HepG2 (cell line): ENCODE measurements around the gene PLPPR3. TPM values are rescaled to one million over a fixed set of nuclear protein-coding genes. Genes with fewer than 3 reads are reported as not detected.

Experiments
- CC2D1A ChIP-seq: sonication (generic); formaldehyde crosslinking; IDR thresholded peaks from 2 replicates; pipeline ENCODE4 v1.8.1; 2023; ENCODE audit warnings: mild to moderate bottlenecking, missing genetic modification reagents
- ETV5 ChIP-seq: IDR thresholded peaks from 2 replicates; pipeline ENCODE4 v1.6.1; 2018; ENCODE audit warnings: missing biosample characterization, missing genetic modification reagents, inconsistent platforms, borderline replicate concordance
- FOSL1 ChIP-seq: sonication (generic); formaldehyde crosslinking; IDR thresholded peaks from 2 replicates; pipeline ENCODE4 v1.9.0; 2021; ENCODE audit warnings: missing genetic modification reagents, borderline replicate concordance
- KMT2B ChIP-seq: IDR thresholded peaks from 2 replicates; pipeline ENCODE4 v1.6.1; 2016; ENCODE audit warnings: missing genetic modification reagents, missing compliant biosample characterization
- MAF1 ChIP-seq: sonication (generic); formaldehyde crosslinking; IDR thresholded peaks from 2 replicates; pipeline ENCODE4 v1.5.0; 2020; ENCODE audit warnings: missing genetic modification reagents, borderline replicate concordance
- MAFF ChIP-seq: IDR thresholded peaks from 2 replicates; pipeline ENCODE4 v1.6.1; 2011; ENCODE audit warnings: low read depth, low read length, improper control_type of control experiment
- MEF2D ChIP-seq: sonication (generic); formaldehyde crosslinking; IDR thresholded peaks from 2 replicates; pipeline ENCODE4 v1.5.1; 2020; ENCODE audit warnings: mild to moderate bottlenecking, missing genetic modification reagents
- MXI1 ChIP-seq: IDR thresholded peaks from 3 replicates; pipeline ENCODE4 v1.6.1; 2012; ENCODE audit warnings: low read depth, low read length, inconsistent platforms, borderline replicate concordance
- NCOA1 ChIP-seq: sonication (generic); formaldehyde crosslinking; IDR thresholded peaks from 2 replicates; pipeline ENCODE4 v1.9.0; 2021; ENCODE audit warnings: missing genetic modification reagents
- NR2F6 ChIP-seq, 2 experiments: IDR thresholded peaks; 2 replicates each; pipeline ENCODE4 v1.6.1; 2016; ENCODE audit warnings: antibody characterized with exemption in 1 of 2, mild to moderate bottlenecking in 1 of 2
- RFX3 ChIP-seq: IDR thresholded peaks from 2 replicates; pipeline ENCODE4 v1.6.1; 2016; ENCODE audit warnings: missing biosample characterization, missing genetic modification reagents
- RXRA ChIP-seq: sonication (generic); formaldehyde crosslinking; IDR thresholded peaks from 2 replicates; pipeline ENCODE4 v1.5.1; 2020; ENCODE audit warnings: missing genetic modification reagents
- SNAI1 ChIP-seq: sonication (generic); formaldehyde crosslinking; IDR thresholded peaks from 2 replicates; pipeline ENCODE4 v1.5.0; 2020; ENCODE audit warnings: mild to moderate bottlenecking, missing genetic modification reagents, borderline replicate concordance
- SSRP1 ChIP-seq: IDR thresholded peaks from 2 replicates; pipeline ENCODE4 v1.6.1; 2016; ENCODE audit warnings: control low read depth
- ZBTB3 ChIP-seq: sonication (generic); formaldehyde crosslinking; IDR thresholded peaks from 2 replicates; pipeline ENCODE4 v1.4.0; 2020; ENCODE audit warnings: low read depth, mild to moderate bottlenecking, moderate library complexity, missing genetic modification reagents, borderline replicate concordance
- ZBTB8A ChIP-seq: sonication (generic); formaldehyde crosslinking; IDR thresholded peaks from 2 replicates; pipeline ENCODE4 v1.4.0; 2020; ENCODE audit warnings: mild to moderate bottlenecking, low read depth, missing genetic modification reagents, borderline replicate concordance
- ZFP36L2 ChIP-seq: sonication (generic); formaldehyde crosslinking; IDR thresholded peaks from 2 replicates; pipeline ENCODE4 v1.4.0; 2020; ENCODE audit warnings: missing genetic modification reagents
- ZNF253 ChIP-seq: sonication (generic); formaldehyde crosslinking; IDR thresholded peaks from 2 replicates; pipeline ENCODE4 v1.8.0; 2022; ENCODE audit warnings: mild to moderate bottlenecking, missing genetic modification reagents, borderline replicate concordance
- ZNF543 ChIP-seq: sonication (generic); formaldehyde crosslinking; IDR thresholded peaks from 2 replicates; pipeline ENCODE4 v1.4.0; 2020; ENCODE audit warnings: mild to moderate bottlenecking, missing genetic modification reagents
- ZNF547 ChIP-seq: sonication (generic); formaldehyde crosslinking; IDR thresholded peaks from 2 replicates; pipeline ENCODE4 v1.5.1; 2020; ENCODE audit warnings: mild to moderate bottlenecking, missing genetic modification reagents
- ZNF615 ChIP-seq: sonication (generic); formaldehyde crosslinking; IDR thresholded peaks from 2 replicates; pipeline ENCODE4 v1.5.0; 2020; ENCODE audit warnings: mild to moderate bottlenecking, missing genetic modification reagents, borderline replicate concordance
- ZNF737 ChIP-seq: sonication (generic); formaldehyde crosslinking; IDR thresholded peaks from 2 replicates; pipeline ENCODE4 v1.5.0; 2020; ENCODE audit warnings: missing genetic modification reagents, mild to moderate bottlenecking, borderline replicate concordance
- ZSCAN25 ChIP-seq: sonication (generic); formaldehyde crosslinking; IDR thresholded peaks from 2 replicates; pipeline ENCODE4 v1.8.0; 2022; ENCODE audit warnings: mild to moderate bottlenecking, missing genetic modification reagents
- polyA plus RNA-seq, 8 experiments: library from polyadenylated mRNA; depleted of rRNA in 3 of 8; stranded (reverse) in 7 of 8; unstranded in 1 of 8; fragments of >200 nt; fragmentation: Illumina TruSeq in 4 of 8; extraction: Trizol in 4 of 8; gene quantifications; 2 replicates each; pipeline versions ENCODE4 v1.2.1 to v1.2.3, GENCODE V29; 2011 to 2016; ENCODE audit warnings: low read depth in 4 of 8, missing spikeins in 1 of 8, mixed read lengths in 1 of 8; ENCODE audit not compliant: insufficient read depth in 1 of 8
- total RNA-seq, 5 experiments: library from RNA; depleted of rRNA; stranded (reverse); fragments of >200 nt; fragmentation: Illumina TruSeq; extraction: Trizol; gene quantifications; 2 replicates each; pipeline ENCODE4 v1.2.3, GENCODE V29; 2016; ENCODE audit warnings: low read depth in 1 of 5
- TF ChIP-seq, protein P1 (sequence below): IDR thresholded peaks from 2 replicates; pipeline ENCODE4 v1.6.1; 2016
- TF ChIP-seq, protein P2 (sequence below): sonication (generic); IDR thresholded peaks from 2 replicates; pipeline ENCODE4 v1.6.1; 2016; ENCODE audit warnings: low read depth, borderline replicate concordance
- TF ChIP-seq, protein P3 (sequence below): sonication (generic); formaldehyde crosslinking; IDR thresholded peaks from 2 replicates; pipeline ENCODE4 v1.8.1; 2023; ENCODE audit warnings: missing genetic modification reagents, mild to moderate bottlenecking, borderline replicate concordance
- TF ChIP-seq, protein P4 (sequence below): IDR thresholded peaks from 2 replicates; pipeline ENCODE4 v1.6.1; 2018; ENCODE audit warnings: missing genetic modification reagents, mild to moderate bottlenecking, missing compliant biosample characterization

Gene PLPPR3
- total and polyA plus RNA-seq, 2 of the 13 experiments (the other 11 are each of a cell fraction or from before 2014, with no cell fraction given): 0.07 to 0.16 TPM

DNA sequence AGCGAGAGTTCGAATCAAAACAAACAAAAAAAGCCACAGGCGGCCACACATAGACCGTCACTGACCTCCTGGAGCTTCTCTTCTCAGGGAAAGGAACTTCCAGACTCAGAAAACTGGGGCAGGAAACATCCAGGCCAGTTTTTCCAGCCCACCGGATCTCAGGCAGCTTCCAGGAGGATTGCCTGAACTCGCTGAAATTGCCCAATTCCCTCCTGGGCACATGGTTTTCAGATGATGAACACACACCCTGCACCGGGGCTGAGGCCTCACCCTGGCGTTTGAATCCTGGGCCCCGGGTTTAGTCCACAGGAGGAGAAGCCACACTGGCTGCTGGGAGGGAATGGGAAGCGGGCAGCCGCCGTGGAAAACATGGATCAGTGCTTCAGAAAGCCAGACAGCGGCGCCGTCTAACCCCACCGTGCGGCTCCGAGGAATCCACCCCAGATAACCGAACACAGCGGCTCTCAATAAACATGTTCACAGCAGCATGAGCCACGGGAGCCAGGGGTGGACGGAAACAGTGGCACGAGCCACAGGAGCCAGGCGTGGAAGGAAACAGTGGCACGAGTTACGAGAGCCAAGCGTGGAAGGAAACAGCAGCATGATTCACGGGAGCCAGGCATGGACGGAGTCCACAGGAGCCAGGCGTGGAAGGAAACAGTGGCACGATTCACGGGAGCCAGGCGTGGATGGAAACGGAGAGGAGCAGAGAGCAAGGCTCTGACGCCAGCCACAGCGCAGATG lies 42.7 kb downstream of the PLPPR3 start (continued):
- TF ChIP-seq MAFF (no peak), CC2D1A (CRISPR knock-in tag) (no peak), NR2F6 (IDR thresholded peaks at IDR 0.05) (no peak), NR2F6 (CRISPR knock-in tag; IDR thresholded peaks at IDR 0.05) (peak; percentile 59; the same call in 1 of the 2 replicates), ZNF615 (CRISPR knock-in tag) (no peak), ZNF737 (no peak), SSRP1 (no peak), ZSCAN25 (peak; percentile 60; the same call in 1 of the 2 replicates), MXI1 (peak; percentile 77; the same call in 2 of the 3 replicates), ZFP36L2 (CRISPR knock-in tag) (peak; percentile 85; the same call in 1 of the 2 replicates), MEF2D (peak; percentile 78; the same call in 1 of the 2 replicates), ZBTB3 (CRISPR knock-in tag) (no peak; the same call in 1 of the 2 replicates), RFX3 (CRISPR knock-in tag) (no peak), KMT2B (CRISPR knock-in tag) (peak; percentile 75), ETV5 (CRISPR knock-in tag) (peak; percentile 71; the same call in 1 of the 2 replicates), ZNF543 (CRISPR knock-in tag) (0 out of 2 replicates have a peak, but pooled peaks have one; percentile 41), ZBTB8A (no peak), FOSL1 (CRISPR knock-in tag) (no peak), ZNF547 (CRISPR knock-in tag) (peak; percentile 62), SNAI1 (CRISPR knock-in tag) (0 out of 2 replicates have a peak, but pooled peaks have one; percentile 29), NCOA1 (no peak), ZNF253 (CRISPR knock-in tag) (0 out of 2 replicates have a peak, but pooled peaks have one; percentile 37), RXRA (CRISPR knock-in tag) (no peak), MAF1 (CRISPR knock-in tag) (no peak)
- TF ChIP-seq, protein P1, sequence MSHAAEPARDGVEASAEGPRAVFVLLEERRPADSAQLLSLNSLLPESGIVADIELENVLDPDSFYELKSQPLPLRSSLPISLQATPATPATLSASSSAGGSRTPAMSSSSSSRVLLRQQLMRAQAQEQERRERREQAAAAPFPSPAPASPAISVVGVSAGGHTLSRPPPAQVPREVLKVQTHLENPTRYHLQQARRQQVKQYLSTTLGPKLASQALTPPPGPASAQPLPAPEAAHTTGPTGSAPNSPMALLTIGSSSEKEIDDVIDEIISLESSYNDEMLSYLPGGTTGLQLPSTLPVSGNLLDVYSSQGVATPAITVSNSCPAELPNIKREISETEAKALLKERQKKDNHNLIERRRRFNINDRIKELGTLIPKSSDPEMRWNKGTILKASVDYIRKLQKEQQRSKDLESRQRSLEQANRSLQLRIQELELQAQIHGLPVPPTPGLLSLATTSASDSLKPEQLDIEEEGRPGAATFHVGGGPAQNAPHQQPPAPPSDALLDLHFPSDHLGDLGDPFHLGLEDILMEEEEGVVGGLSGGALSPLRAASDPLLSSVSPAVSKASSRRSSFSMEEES: peak; percentile 92
- TF ChIP-seq, protein P2, sequence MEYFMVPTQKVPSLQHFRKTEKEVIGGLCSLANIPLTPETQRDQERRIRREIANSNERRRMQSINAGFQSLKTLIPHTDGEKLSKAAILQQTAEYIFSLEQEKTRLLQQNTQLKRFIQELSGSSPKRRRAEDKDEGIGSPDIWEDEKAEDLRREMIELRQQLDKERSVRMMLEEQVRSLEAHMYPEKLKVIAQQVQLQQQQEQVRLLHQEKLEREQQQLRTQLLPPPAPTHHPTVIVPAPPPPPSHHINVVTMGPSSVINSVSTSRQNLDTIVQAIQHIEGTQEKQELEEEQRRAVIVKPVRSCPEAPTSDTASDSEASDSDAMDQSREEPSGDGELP: peak; percentile 78; the same call in 1 of the 2 replicates
- TF ChIP-seq, protein P3, sequence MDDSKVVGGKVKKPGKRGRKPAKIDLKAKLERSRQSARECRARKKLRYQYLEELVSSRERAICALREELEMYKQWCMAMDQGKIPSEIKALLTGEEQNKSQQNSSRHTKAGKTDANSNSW: no peak
- TF ChIP-seq, protein P4, sequence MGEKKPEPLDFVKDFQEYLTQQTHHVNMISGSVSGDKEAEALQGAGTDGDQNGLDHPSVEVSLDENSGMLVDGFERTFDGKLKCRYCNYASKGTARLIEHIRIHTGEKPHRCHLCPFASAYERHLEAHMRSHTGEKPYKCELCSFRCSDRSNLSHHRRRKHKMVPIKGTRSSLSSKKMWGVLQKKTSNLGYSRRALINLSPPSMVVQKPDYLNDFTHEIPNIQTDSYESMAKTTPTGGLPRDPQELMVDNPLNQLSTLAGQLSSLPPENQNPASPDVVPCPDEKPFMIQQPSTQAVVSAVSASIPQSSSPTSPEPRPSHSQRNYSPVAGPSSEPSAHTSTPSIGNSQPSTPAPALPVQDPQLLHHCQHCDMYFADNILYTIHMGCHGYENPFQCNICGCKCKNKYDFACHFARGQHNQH: peak; percentile 85
